Activated naive CD4-positive, alpha-beta T cell treated with anti-CD3 and anti-CD28 coated beads, Interleukin-2, amount 50 U/mL, for 24 hours (primary cell): ENCODE measurements around the gene PLEKHF1.
"Not testable (repeated sequence)": the region's sequence is repeated elsewhere in the genome, so short reads cannot be mapped to it uniquely, and the experiment has no call there.

Source experiments
- H3K27ac Mint-ChIP-seq: one replicate; pipeline ENCODE4 v1.8.0; 2021; ENCODE audit warnings: mild to moderate bottlenecking, mixed read lengths
- H3K27me3 Mint-ChIP-seq: one replicate; pipeline ENCODE4 v1.8.0; 2021; ENCODE audit warnings: mixed read lengths
- H3K36me3 Mint-ChIP-seq: one replicate; pipeline ENCODE4 v1.8.0; 2021; ENCODE audit warnings: mixed read lengths
- H3K4me1 Mint-ChIP-seq: one replicate; pipeline ENCODE4 v1.8.0; 2021; ENCODE audit warnings: mixed read lengths
- H3K4me3 Mint-ChIP-seq: one replicate; pipeline ENCODE4 v1.8.0; 2021; ENCODE audit warnings: mild to moderate bottlenecking, mixed read lengths
- H3K9me3 Mint-ChIP-seq: one replicate; pipeline ENCODE4 v1.8.0; 2021; ENCODE audit warnings: mixed read lengths

Gene PLEKHF1

DNA sequence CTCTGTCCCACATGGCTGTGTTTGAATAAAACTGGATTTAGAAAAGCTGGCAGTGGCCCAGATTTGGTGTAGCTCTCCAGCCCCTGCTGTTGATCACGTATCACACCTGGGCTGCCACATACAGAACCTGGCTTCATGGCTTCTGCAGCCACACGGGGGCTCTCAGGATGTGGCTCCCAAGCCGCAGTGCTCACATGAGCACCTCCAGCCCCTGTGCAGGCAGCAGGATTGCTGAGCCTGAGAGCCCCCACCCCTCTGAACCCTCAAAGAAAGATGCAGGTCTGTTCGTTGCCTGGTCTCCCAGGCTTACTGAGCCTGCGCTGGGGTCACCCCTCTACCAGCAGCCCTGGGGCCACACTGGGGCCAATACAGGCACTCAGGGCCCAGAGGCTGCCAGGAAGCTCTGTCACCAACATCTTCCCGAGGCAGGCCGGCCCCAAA lies 2.7 kb downstream of the PLEKHF1 start:
- peak overlapping the region; percentile 84 for H3K27ac Mint-ChIP-seq
- peaks cover 77% of the 10 kb centered on the region for H3K4me1 Mint-ChIP-seq
- peaks cover 3% of the 10 kb centered on the region for H3K36me3 Mint-ChIP-seq
- peak overlapping the region; percentile 91 for H3K4me3 Mint-ChIP-seq
- H3K9me3 Mint-ChIP-seq: no peaks in the 10 kb centered on the region
- H3K27me3 Mint-ChIP-seq: no peaks in the 10 kb centered on the region

DNA sequence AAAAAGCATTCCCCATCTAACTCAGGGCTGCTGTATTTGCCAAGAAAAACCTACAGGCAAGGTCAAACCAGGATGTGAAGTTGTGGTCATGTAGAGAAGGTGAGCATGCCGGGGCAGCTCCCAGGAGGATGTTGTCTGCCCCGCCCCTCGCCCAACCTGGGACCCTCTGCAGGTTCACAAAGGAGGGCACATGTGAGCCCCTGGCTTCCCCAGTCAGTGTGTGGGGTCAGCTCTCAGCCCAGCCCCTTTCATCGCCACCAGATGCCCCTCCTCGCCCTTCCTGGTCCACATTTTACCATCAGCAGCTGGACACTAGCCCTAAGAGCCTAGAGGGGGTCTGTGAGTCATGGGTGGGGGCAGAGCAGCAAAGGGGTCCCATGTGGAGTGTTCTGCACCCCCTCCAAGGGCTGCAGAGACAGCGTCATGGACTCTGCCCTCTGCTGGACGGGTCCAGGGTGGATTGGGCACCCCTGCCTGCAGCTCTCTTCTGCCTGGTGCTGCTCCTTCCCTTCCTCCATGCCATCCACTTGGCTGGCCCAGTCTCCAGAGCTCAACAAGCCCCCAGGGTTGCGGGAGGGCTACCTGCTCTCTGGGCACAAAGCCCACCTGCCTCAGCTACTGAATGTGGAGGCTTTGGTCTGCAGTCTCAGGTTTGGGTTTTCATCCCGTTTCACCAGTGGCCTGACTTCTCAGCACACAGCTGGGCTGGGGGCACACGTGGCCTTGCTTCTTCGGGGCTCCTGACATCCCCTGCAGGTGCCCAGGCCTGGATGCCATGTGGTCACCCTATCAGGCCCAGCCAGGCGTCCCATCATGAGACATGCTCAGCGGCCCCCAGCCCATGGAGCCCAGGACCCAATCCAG lies 3.7 kb downstream of the PLEKHF1 start:
- H3K27me3 Mint-ChIP-seq: no peaks in the 10 kb centered on the region
- H3K9me3 Mint-ChIP-seq: no peaks in the 10 kb centered on the region
- peaks cover 3% of the 10 kb centered on the region for H3K36me3 Mint-ChIP-seq
- H3K4me1 Mint-ChIP-seq: peaks cover 82% of the 10 kb centered on the region
- H3K27ac Mint-ChIP-seq: peak overlapping the region; percentile 84
- peak overlapping the region; percentile 33 for H3K4me3 Mint-ChIP-seq

DNA sequence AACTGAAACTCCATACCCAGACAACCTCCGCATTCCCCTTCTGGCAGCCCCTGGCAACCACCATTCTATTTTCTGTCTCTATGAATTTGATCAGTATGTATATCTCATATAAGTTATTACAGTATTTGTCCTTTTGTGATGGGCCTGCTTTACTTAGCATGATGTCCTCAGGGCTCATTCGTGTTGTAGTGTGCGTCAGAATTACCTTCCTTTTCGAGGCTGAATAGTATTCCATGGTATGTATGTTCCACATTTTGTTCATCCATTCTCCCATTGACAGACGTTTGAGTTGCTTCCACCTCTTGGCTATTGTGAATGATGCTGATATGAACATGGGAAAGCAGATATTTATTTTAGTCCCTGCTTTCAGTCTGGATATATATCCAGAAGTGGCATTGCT lies 5.0 kb downstream of the PLEKHF1 start:
- no peaks in the 10 kb centered on the region for H3K27me3 Mint-ChIP-seq
- peaks cover 83% of the 10 kb centered on the region for H3K4me1 Mint-ChIP-seq
- H3K9me3 Mint-ChIP-seq: no peaks in the 10 kb centered on the region
- H3K36me3 Mint-ChIP-seq: peaks cover 3% of the 10 kb centered on the region
- peak overlapping the region; percentile 93 for H3K27ac Mint-ChIP-seq
- H3K4me3 Mint-ChIP-seq: peak overlapping the region; percentile 52

- peak overlapping the region; percentile 57 for H3K4me3 Mint-ChIP-seq
- H3K27ac Mint-ChIP-seq: peak overlapping the region; percentile 94
- H3K9me3 Mint-ChIP-seq, H3K27me3 Mint-ChIP-seq, H3K36me3 Mint-ChIP-seq: not testable (repeated sequence)
- peaks cover 91% of the 10 kb centered on the region for H3K4me1 Mint-ChIP-seq
These were observed 5.7 kb downstream of the PLEKHF1 start for GRCh38 chr19:29671026-29671392.

DNA sequence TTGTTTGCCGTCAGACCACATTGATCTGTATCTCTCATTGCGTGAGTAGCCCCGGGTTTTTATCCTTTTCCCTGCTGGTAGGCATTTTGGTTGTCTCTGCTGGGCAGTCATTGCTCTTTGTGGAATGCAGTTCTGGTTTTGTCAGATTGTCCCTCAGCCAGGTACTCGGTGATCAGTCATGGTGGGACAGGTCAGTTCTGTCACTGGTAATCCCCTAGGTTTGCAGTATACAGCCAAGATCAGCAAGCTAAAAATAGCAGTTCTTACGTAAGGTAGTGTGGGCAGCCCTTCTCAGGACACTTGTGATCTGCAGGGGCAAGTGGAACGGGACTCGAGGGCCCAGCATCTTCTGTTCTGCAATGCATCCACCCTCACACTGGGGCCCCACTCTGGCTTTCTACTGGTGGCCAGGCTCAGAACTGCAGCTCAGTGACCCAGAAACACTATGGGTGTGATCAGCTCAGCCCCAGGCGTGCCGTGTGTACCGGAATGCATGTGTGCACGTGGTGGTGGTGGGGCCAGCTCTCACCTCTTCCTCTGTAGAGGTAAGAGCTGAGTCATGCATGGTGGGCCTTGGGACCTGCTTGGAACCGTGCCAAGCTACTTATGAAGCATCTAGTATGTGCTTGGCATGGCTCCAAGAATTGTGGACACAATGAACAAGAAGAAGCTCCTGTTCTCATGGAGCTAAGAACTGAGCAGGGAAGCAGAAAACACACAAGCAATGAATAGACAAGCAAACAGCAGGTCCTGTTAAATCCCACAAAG lies 6.3 kb downstream of the PLEKHF1 start:
- H3K27ac Mint-ChIP-seq: peak overlapping the region; percentile 94
- H3K36me3 Mint-ChIP-seq: peaks cover 3% of the 10 kb centered on the region
- H3K9me3 Mint-ChIP-seq: no peaks in the 10 kb centered on the region
- H3K4me3 Mint-ChIP-seq: peak overlapping the region; percentile 57
- no peaks in the 10 kb centered on the region for H3K27me3 Mint-ChIP-seq
- peaks cover 94% of the 10 kb centered on the region for H3K4me1 Mint-ChIP-seq

DNA sequence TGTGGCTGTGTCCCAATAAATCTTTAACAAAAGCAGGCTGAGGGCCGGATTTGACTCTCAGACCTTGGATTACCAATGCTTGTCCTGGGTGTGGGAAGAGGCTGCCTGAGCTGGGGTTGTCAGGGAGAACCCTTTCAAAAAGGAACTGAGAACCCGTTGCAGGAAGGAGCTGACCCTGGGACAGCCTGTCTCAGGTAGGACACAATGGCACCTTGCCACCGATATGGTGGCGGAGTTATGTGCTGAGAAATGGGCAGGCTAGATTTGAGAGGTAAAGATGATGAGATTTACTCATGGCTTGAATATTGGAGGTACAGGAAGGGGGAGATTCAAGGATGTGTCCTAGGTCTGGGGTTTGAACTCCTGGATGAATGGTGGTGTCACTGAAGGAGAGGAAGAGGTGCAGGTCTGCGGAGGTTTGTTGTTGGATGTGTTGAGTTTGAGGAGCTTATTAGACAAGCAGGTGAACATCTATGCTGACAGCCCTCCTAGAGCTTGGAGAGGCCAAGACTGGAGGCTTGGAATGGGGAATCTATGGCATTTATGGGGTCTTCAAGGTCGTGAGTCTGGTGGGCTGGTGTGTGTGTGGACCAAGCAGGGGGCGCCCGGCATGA lies 7.2 kb downstream of the PLEKHF1 start:
- H3K4me1 Mint-ChIP-seq: peaks cover 94% of the 10 kb centered on the region
- peak overlapping the region; percentile 52 for H3K4me3 Mint-ChIP-seq
- peaks cover 3% of the 10 kb centered on the region for H3K36me3 Mint-ChIP-seq
- H3K9me3 Mint-ChIP-seq: no peaks in the 10 kb centered on the region
- no peaks in the 10 kb centered on the region for H3K27me3 Mint-ChIP-seq
- peak overlapping the region; percentile 94 for H3K27ac Mint-ChIP-seq

DNA sequence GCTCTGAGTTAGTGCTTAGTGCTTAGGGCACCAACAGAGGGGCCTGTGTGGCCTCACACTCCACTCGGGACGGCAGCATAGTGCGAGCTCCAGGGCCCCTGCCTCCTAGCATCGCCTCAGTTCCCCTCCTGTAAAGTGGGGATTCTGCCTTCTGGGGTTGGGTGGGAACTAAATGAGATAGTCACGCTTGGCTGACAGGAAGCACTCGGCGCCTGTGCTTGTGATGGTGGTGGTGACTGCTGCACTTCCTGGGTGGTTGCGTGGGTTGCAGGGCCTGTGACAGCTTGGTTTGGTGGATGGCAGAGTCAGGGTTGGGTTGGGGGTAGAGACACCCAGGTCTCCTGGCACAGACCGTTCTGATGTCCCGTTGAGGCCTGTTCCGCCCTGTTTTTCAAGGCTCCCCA lies 7.7 kb downstream of the PLEKHF1 start:
- peaks cover 94% of the 10 kb centered on the region for H3K4me1 Mint-ChIP-seq
- peak overlapping the region; percentile 94 for H3K27ac Mint-ChIP-seq
- no peaks in the 10 kb centered on the region for H3K9me3 Mint-ChIP-seq
- no peaks in the 10 kb centered on the region for H3K27me3 Mint-ChIP-seq
- peak overlapping the region; percentile 52 for H3K4me3 Mint-ChIP-seq
- peaks cover 3% of the 10 kb centered on the region for H3K36me3 Mint-ChIP-seq

DNA sequence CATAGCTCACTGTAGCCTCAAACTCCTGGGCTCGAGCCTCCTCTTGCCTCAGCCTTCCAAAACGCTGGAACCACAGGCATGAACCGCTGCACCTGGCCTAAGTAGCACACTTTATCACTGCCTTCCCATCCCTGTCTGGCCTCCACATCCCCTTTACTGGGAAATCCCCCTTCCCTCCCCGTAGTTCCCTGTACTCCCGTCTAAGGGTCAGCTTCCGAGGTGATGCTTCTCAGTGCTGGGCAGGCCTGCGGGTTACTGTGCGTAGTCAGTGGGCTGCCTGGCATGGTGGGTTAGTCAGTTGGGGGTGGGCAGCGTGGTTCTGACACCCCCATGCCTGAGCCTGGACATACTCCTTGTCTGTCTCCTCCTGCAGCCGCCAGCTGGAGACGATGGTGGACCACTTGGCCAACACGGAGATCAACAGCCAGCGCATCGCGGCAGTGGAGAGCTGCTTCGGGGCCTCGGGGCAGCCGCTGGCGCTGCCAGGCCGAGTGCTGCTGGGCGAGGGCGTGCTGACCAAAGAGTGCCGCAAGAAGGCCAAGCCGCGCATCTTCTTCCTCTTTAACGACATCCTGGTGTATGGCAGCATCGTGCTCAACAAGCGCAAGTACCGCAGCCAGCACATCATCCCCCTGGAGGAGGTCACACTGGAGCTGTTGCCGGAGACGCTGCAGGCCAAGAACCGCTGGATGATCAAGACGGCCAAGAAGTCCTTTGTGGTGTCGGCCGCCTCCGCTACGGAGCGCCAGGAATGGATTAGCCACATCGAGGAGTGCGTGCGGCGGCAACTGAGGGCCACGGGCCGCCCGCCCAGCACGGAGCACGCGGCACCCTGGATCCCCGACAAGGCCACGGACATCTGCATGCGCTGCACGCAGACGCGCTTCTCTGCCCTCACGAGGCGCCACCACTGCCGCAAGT lies 8.4 kb downstream of the PLEKHF1 start:
- peaks cover 90% of the 10 kb centered on the region for H3K4me1 Mint-ChIP-seq
- H3K27ac Mint-ChIP-seq: peak overlapping the region; percentile 94
- H3K36me3 Mint-ChIP-seq: peaks cover 3% of the 10 kb centered on the region
- no peaks in the 10 kb centered on the region for H3K9me3 Mint-ChIP-seq
- H3K27me3 Mint-ChIP-seq: no peaks in the 10 kb centered on the region
- H3K4me3 Mint-ChIP-seq: peak overlapping the region; percentile 52

- Mint-ChIP-seq H3K9me3 (no peaks in the 10 kb centered on the region), H3K4me1 (peaks cover 85% of the 10 kb centered on the region), H3K27ac (no peak overlapping the region), H3K27me3 (no peaks in the 10 kb centered on the region), H3K36me3 (peaks cover 3% of the 10 kb centered on the region), H3K4me3 (no peak overlapping the region)
These were observed 9.3 kb downstream of the PLEKHF1 start for GRCh38 chr19:29674374-29675119.

DNA sequence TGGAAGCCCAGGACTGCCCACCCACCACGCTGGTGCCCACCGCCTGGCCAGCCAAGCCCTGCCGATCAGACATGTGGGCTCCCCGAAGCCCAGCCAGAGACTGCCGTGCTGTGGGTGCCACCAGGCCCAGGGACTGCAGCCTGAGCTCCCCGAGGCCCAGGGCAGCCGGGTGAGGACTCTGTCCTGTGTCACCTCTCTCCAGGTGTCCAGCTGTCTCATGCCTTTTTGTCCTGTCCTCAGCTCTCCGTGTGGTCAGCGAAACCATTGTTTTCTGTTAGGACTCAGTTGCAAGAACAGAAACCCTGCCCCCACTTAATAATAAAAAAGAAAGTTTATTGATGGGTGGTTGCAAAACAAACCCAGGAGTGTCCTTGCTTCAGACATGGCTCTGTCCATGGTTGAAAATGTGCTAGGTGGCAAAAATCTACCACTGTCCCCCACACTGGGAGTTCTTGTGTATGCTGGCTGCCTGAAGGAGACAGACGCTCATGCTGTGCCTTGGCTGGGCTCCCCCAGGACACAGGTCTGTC lies 9.9 kb downstream of the PLEKHF1 start:
- Mint-ChIP-seq H3K36me3 (peaks cover under 1% of the 10 kb centered on the region), H3K9me3 (no peaks in the 10 kb centered on the region), H3K4me1 (peaks cover 85% of the 10 kb centered on the region), H3K4me3 (no peak overlapping the region), H3K27ac (no peak overlapping the region), H3K27me3 (no peaks in the 10 kb centered on the region)

- Mint-ChIP-seq H3K4me1 (peaks cover 85% of the 10 kb centered on the region), H3K4me3 (no peak overlapping the region), H3K27ac (peak overlapping the region; percentile 93), H3K9me3 (no peaks in the 10 kb centered on the region), H3K36me3 (no peaks in the 10 kb centered on the region), H3K27me3 (no peaks in the 10 kb centered on the region)
These were observed 10.5 kb downstream of the PLEKHF1 start for GRCh38 chr19:29675650-29676186.

DNA sequence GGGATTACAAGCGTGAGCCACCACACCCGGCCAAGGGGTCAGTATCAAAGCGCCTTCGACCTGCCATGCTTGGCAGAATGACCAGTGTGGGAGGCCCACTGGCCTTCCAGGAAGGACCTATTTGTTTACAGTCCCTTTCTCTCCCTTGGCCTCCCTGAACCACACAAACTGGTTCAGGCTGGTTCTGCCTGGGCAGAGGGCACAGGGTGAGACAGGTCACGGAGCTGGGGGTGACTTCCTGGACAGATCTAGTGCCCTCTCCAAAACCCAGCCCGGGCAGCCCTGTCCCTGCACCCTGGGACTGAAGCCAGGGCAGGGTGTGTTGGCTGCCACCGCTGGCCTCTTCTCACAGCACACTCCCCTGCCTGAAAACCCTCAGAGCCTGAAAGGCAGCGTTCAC lies 11.3 kb downstream of the PLEKHF1 start:
- Mint-ChIP-seq H3K4me3 (peak overlapping the region; percentile 2), H3K27me3 (no peaks in the 10 kb centered on the region), H3K36me3 (no peaks in the 10 kb centered on the region), H3K4me1 (peaks cover 85% of the 10 kb centered on the region), H3K27ac (peak overlapping the region; percentile 93), H3K9me3 (no peaks in the 10 kb centered on the region)

DNA sequence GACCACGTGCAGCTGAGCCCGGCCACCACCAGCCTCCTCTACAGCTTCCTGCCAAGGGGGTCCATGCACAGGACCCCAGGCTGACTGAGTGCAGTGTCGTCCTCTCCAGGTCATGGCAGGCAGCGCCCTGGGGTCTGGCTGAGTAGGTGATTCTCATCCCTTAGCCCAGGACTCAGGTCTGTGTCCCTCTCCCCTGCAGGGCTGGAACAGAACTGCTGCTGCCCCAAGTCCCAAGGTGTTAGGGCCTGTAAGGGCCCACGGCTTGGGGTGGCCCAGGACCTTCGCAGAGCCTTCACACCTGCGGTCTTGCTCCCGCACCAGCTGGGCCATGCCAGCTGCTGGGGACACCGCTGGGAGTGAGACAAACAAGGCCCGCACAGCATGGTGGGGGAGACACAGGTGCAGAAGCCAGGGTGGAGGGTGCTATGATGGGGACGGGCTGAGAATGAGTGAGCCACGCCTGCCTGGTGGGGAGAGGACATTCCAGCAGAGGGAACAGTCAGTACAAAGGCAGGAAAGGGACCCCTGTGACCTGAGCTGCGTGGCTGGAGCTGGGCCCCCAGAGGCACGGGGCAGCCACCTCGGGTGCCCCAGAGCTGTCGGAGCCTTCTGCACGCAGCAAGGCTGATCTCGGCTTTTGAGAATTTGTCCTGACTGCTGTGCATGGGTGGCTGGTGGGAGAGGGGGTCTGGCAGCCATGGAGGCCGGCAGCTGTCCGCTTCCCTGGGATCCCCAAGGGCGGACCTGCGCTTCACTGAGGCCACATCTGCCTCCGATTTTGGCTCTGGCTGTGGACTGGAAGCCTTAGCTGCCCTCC lies 11.9 kb downstream of the PLEKHF1 start:
- H3K27me3 Mint-ChIP-seq: no peaks in the 10 kb centered on the region
- peaks cover 84% of the 10 kb centered on the region for H3K4me1 Mint-ChIP-seq
- no peaks in the 10 kb centered on the region for H3K36me3 Mint-ChIP-seq
- peak overlapping the region; percentile 7 for H3K4me3 Mint-ChIP-seq
- no peaks in the 10 kb centered on the region for H3K9me3 Mint-ChIP-seq
- H3K27ac Mint-ChIP-seq: peak overlapping the region; percentile 93
